GM18951 (cell line): ENCODE results near the gene PRSS36.

ENCODE experiments used
- POLR2A ChIP-seq: IDR thresholded peaks from 4 replicates; pipeline ENCODE4 v1.6.1; 2011; ENCODE audit warnings: mild to moderate bottlenecking; ENCODE audit not compliant: insufficient read length, insufficient read depth; ENCODE audit errors: extremely low read depth
- in situ Hi-C: fragments of 300-500 bp; cut with MboI; formaldehyde crosslinking; loops from one replicate; pipeline ENCODE4 v1.12.0; 2022; ENCODE audit warnings: low sequenced_read_pairs, mixed read lengths, inconsistent platforms; ENCODE audit not compliant: unreplicated experiment

PRSS36 gene

DNA sequence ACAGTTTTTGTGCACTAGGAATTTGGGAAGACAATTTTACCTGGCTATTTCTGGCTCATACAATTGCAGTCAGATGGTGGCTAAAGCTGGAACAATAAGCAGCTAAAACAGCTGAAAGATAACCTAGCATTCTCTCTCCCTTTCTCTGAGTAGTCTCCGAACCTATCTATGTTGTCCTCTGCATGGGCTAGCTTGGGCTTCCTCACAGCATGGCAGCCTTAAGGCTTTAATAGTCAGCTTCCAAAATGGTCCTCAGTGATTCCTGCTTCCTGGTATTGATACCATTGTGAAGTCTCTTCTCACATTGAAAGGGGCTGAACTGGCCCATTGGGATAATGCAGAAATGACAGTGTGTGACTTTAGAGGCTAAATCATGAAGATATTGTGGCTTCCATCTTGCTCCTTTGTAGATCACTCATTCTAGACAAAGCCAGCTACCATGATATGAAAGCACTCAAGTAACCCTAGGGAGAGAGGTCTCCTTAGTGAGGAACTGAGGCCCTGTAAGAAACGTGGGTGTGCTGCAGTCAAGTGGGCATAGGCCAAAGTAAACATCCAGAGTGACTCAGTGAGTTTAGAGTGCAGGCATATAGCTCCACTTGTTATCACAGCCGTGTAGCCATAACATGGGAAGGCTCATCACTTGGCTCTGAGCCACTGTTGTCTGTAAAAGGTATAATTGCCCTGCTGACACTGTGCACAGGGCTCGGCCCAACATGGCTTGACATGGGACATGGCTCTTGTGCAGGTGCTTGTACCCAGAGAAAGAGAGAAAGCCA, 49.8 kb downstream of the PRSS36 start:
- TF ChIP-seq POLR2A = no peak
- in situ Hi-C loops = no loop called here

DNA sequence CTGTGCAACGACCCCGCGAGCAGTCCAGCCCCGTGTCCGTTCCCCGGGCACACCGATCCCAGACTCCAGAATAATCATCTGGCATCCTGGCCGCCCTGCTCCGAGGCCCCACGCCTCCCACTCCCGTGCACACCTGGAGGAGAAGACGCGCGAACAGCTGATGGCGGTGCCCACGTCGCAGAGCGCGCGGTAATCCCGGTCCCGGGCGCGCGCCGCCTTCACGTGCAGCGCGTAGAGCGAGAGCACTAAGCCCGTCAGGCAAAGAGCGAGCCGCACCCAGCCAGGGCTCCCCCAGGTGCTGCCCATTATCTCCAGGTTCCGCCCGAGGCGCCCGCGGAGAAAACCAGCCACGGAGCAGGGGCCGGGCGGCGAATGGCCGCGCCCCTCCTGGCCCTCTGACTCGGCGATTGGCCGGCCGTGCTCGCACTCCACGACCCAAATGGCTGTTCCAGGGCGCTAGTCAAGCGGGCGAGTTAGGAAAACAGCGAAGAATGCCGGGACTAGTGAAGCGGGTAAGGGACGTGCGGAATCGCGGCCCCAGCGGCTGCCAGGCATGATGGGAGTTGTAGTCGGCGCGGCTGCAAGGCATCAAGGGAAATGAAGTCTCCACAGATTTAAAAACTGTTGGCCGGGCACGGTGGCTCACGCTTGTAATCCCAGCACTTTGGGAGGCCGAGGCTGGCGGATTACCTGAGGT, 55.3 kb downstream of the PRSS36 start, which contains the start of gene VKORC1:
TSS of gene VKORC1 (minus strand) at position 374 of the 697 bp plus-strand sequence. CDS start at position 306, 68 bp downstream.
- in situ Hi-C loops = no loop called here

DNA sequence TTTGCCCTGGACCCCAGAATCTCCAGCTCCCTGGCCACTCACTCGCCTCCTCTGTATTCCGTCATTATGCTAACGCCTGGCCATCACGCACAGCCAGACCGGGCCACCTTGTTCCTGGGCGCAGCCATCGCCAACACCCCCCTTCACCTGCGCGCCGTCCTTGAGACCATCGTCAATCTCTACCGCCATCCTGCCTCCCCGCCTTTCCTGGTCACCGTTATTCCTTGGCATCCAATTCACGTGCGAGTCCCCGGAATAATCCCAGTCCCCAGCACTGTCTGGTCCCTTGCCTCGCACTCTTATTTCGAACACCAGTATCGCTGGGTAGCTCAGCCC, 55.8 kb downstream of the PRSS36 start:
- in situ Hi-C loops = no loop called here
- TF ChIP-seq POLR2A = no peak

More for the DNA sequence above, 55.3 kb downstream of the PRSS36 start, which contains the start of gene VKORC1:
- TF ChIP-seq POLR2A = peak; percentile 70

DNA sequence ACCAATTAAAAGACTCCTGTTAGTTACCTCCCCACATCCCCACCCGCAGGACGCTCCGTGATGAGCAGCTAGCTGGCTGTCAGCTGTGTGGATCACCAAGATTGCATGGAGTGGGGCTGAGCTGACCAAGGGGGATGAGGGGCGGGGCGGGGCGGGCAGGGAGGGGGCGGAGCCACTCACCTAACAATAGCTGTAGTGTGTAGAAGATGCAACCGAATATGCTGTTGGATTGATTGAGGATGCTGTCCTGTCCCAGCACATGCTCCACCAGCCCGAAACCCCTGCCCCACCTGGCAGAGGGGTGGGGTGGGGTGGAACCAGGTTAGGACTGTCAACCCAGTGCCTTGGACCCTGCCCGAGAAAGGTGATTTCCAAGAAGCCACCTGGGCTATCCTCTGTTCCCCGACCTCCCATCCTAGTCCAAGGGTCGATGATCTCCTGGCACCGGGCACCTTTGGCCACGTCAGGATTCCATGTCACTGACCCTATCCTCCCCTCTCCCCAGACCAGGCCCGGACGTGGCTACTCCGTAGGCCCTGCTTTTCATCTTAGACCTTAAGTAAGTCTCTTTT, 56.6 kb downstream of the PRSS36 start:
- TF ChIP-seq POLR2A = no peak
- in situ Hi-C loops = no loop called here

DNA sequence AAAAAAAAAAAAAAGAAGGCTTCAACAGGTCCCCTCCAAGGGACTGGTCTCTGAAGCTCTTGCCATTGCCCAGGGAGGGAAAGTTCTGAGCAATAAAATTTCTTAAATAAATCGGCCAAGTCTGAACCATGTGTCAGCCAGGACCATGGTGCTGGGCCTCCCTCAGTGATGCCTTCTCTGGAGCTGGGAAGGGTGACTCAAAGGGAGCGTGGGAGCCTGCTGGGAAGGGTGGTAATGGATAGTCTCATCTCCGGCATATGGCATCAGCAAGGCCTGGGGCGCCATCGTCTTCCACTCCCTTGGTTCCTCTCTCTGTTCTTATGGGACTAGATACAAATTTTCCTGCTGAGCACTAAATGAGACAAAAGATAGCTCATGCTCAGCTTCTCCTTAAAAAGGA, 57.5 kb downstream of the PRSS36 start:
- in situ Hi-C loops = no loop called here
- no peak for TF ChIP-seq POLR2A

DNA sequence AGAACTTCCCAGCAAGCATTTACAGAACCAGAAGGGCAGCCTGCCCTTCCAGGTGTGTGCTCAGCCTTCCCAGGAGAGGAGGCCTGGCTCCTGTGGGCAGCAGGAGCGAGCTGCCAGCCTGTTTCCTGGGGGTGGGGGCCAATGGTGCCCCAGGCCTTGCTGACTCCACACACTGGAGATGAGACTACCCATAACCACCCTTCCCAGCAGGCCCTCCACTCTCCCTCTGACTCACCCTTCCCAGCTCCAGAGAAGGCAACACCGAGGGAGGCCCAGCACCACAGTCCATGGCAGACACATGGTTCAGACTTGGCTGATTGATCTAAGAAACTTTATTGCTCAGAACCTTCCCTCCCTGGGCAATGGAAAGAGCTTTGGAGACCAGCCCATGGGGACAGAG, 59.3 kb downstream of the PRSS36 start:
- TF ChIP-seq POLR2A = no peak

DNA sequence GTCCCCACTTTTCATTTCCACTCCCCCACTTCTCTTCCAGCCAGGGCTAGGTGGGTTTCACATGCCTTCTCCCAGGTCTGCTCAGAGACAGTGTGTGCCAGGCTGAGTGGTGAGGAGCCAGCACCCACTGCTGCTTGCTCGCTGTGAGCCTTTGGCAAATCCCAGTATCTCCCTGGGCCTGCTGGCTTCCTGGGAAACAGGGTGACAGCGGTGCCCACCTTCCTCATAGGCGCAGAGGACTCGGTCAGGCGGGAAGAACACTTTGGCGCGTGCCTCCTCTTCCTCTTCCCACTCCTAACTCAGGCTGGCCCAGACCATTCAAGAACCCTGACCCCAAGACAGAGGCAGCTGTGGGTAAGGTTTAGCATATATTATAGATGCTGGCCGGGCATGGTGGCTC, 60.7 kb downstream of the PRSS36 start:
- in situ Hi-C loops = no loop called here
- TF ChIP-seq POLR2A = no peak

More for the DNA sequence above, 59.3 kb downstream of the PRSS36 start:
- in situ Hi-C loops = no loop called here
